Measurements from ENCODE around the gene LYZL4. TPM values are rescaled to one million over a fixed set of nuclear protein-coding genes. Genes with fewer than 3 reads are reported as not detected.

Gene LYZL4
- total and polyA plus RNA-seq, 12 donors, result not detected

DNA sequence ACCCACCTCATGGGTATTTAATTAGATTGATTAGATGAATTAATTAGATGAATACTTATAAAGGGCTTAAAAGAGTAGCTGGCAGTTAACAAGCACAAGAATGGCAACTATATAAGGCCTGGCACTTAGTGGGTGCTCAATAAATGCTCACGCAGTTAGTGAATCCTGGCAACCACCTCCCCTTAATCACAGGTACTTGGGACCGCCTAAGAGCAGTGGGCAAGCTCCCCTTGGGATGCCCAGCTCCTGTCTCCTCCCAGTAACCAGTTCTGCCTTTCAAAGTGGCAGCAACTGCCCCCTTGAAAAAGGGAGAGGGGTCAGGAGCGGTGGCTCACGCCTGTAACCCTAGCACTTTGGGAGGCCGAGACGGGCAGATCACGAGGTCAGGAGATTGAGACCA is 4.6 kb downstream of the LYZL4 start:
- TF ChIP-seq, protein P1, sequence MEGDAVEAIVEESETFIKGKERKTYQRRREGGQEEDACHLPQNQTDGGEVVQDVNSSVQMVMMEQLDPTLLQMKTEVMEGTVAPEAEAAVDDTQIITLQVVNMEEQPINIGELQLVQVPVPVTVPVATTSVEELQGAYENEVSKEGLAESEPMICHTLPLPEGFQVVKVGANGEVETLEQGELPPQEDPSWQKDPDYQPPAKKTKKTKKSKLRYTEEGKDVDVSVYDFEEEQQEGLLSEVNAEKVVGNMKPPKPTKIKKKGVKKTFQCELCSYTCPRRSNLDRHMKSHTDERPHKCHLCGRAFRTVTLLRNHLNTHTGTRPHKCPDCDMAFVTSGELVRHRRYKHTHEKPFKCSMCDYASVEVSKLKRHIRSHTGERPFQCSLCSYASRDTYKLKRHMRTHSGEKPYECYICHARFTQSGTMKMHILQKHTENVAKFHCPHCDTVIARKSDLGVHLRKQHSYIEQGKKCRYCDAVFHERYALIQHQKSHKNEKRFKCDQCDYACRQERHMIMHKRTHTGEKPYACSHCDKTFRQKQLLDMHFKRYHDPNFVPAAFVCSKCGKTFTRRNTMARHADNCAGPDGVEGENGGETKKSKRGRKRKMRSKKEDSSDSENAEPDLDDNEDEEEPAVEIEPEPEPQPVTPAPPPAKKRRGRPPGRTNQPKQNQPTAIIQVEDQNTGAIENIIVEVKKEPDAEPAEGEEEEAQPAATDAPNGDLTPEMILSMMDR (IDR thresholded peaks at IDR 0.05), result no peak
- no peak for TF ChIP-seq POLR2A (IDR thresholded peaks at IDR 0.05)
- Histone ChIP-seq H3K27ac (no peak overlapping the region), H3K36me3 (replicated peaks in 1 of 2) (no peaks in the 10 kb centered on the region), H3K9me3 (replicated peaks in 1 of 3) (no peaks in the 10 kb centered on the region), H3K4me1 (replicated peaks in 1 of 2) (no peaks in the 10 kb centered on the region), H3K27me3 (no peaks in the 10 kb centered on the region), H3K4me3 (no peak overlapping the region)
- no peak for DNase-seq
- intact Hi-C loops (cut with DNase I), result no loop called here
- 83 to 88% (median 85%) methylated on average over 7 of the region's 7 CpGs for WGBS, 4 donors

DNA sequence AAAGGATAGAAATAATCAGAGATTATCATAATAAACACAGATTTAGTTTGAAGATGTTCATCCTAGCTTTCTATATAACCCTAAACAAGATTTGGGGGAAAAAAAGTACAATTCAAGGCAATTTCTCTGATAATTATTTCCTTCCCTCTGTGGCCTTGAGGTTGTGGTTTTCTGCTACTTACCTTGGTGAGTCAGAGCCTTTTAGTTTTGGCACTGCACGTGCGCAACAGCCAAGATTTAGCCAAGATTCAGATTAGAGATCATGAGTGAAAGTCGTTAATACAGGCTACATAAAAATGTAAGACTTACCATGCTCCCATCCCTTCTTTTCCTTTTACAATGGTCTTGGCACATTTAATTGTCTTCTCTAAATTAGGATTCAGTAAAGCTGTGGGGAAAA is 6.7 kb downstream of the LYZL4 start:
- intact Hi-C loops (cut with DNase I), result no loop called here

GRCh38 chr3:42402394-42403096 is 7.9 kb downstream of the LYZL4 start:
- Histone ChIP-seq H3K4me3 (no peak overlapping the region), H3K27ac (no peak overlapping the region), H3K27me3 (no peaks in the 10 kb centered on the region), H3K4me1 (replicated peaks in 1 of 2) (no peaks in the 10 kb centered on the region), H3K36me3 (replicated peaks in 1 of 2) (no peaks in the 10 kb centered on the region), H3K9me3 (replicated peaks in 1 of 3) (no peaks in the 10 kb centered on the region)
- TF ChIP-seq POLR2A (IDR thresholded peaks at IDR 0.05), result no peak
- TF ChIP-seq, protein P1 (IDR thresholded peaks at IDR 0.05), result no peak
- no peak for DNase-seq
- intact Hi-C loops (cut with DNase I), result no loop called here
- WGBS, 4 donors, result 68 to 95% (median 90%) methylated on average over 2 of the region's 2 CpGs

More for the DNA sequence above, 6.7 kb downstream of the LYZL4 start:
- Histone ChIP-seq H3K9me3 (replicated peaks in 1 of 3) (no peaks in the 10 kb centered on the region), H3K27ac (no peak overlapping the region), H3K36me3 (replicated peaks in 1 of 2) (no peaks in the 10 kb centered on the region), H3K27me3 (no peaks in the 10 kb centered on the region), H3K4me1 (replicated peaks in 1 of 2) (no peaks in the 10 kb centered on the region), H3K4me3 (no peak overlapping the region)
- no peak for TF ChIP-seq POLR2A (IDR thresholded peaks at IDR 0.05)
- TF ChIP-seq, protein P1 (IDR thresholded peaks at IDR 0.05), result no peak
- WGBS, 4 donors, result 36 to 60% (median 47%) methylated on average over 3 of the region's 3 CpGs
- no peak for DNase-seq

DNA sequence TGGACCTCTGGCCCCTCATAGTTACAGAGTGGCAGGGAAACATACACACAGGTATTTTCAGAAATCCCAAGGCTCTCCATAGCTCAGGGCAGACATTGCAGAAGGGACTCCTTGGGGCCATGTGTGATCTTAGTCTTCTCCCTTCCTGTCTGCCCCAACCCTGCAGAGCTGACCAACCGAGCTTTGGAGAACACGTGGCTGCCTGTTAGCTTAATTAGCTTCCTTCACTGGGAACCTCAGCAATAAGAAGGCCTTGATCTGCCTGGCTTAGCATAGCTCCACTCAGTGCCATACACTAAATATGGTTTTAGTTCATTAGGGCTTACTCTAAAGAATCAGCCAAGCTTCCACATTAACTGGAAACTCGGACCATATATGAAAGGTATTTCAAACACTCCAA is 12.3 kb downstream of the LYZL4 start:
- H3K36me3 ChIP-seq (replicated peaks in 1 of 2), result no peaks in the 10 kb centered on the region
- no peak overlapping the region for H3K27ac ChIP-seq
- TF ChIP-seq POLR2A (IDR thresholded peaks at IDR 0.05), result no peak
- TF ChIP-seq, protein P1 (IDR thresholded peaks at IDR 0.05), result no peak
- H3K4me1 ChIP-seq (replicated peaks in 1 of 2), result no peaks in the 10 kb centered on the region
- WGBS, 4 donors, result 59 to 63% (median 62%) methylated on average over 3 of the region's 3 CpGs
- no peak for DNase-seq
- no peak overlapping the region for H3K4me3 ChIP-seq
- H3K27me3 ChIP-seq, result peaks cover 5% of the 10 kb centered on the region
- H3K9me3 ChIP-seq (replicated peaks in 1 of 3), result no peaks in the 10 kb centered on the region
- intact Hi-C loops (cut with DNase I), result no loop called here
